ENCODE results near the gene PEPD.

DNA sequence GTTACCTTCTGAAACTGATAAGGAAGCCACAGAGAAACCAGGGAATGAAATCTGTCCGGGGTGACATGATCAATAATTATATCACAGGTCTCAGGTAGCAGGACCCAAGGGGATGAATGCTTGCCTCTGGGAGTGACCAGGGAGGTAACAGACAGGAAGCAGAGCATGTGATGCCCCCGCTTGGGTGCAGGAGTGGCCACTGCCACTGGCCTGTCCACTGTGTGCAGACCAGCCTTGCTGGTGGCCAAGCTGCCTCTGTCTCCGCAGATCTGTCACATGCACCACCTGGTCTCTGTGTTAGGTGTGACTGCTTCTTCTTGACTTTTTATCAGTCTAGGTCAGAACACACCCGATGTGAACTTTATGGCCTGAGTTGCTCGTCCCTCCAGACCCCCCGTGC is 71.8 kb downstream of the PEPD start:
- TF ChIP-seq EP300 (conservative IDR thresholded peaks at IDR 0.05; ENCODE audit: poor library complexity, severe bottlenecking) (no peak), POLR2AphosphoS5 (IDR thresholded peaks at IDR 0.05) (no peak), SMC3 (conservative IDR thresholded peaks at IDR 0.05; ENCODE audit: poor library complexity) (no peak), EZH2 (IDR thresholded peaks at IDR 0.05; ENCODE audit: borderline replicate concordance, insufficient read depth, low read length, poor library complexity, severe bottlenecking) (no peak)
- TF ChIP-seq, protein P1, sequence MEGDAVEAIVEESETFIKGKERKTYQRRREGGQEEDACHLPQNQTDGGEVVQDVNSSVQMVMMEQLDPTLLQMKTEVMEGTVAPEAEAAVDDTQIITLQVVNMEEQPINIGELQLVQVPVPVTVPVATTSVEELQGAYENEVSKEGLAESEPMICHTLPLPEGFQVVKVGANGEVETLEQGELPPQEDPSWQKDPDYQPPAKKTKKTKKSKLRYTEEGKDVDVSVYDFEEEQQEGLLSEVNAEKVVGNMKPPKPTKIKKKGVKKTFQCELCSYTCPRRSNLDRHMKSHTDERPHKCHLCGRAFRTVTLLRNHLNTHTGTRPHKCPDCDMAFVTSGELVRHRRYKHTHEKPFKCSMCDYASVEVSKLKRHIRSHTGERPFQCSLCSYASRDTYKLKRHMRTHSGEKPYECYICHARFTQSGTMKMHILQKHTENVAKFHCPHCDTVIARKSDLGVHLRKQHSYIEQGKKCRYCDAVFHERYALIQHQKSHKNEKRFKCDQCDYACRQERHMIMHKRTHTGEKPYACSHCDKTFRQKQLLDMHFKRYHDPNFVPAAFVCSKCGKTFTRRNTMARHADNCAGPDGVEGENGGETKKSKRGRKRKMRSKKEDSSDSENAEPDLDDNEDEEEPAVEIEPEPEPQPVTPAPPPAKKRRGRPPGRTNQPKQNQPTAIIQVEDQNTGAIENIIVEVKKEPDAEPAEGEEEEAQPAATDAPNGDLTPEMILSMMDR (IDR thresholded peaks at IDR 0.05; ENCODE audit: poor library complexity, severe bottlenecking) = no peak
